ENCODE data around the gene AKT3. TPM values are rescaled to one million over a fixed set of nuclear protein-coding genes. Genes with fewer than 3 reads are reported as not detected.

Gene AKT3
- total RNA-seq, 1 experiment from 2014 or later = 31.9 TPM

GRCh38 chr1:243845888-243846287, 4.2 kb downstream of the AKT3 start:
- DNase-seq (ENCODE audit: unreplicated experiment) = no peak
- no TSS peak for BruUV-seq (replicated peaks)
- intact Hi-C loops (cut with micrococcal nuclease) = no loop called here
- ChIA-PET POLR2A (interaction anchor here (1.1 to 2.1 kb wide), 2 partner anchors 18 to 202 kb away, joined by 7 read pairs; no protein-coding TSS in a partner anchor), CTCF (interaction anchor here (0.6 to 1.4 kb wide), 5 partner anchors 10 to 503 kb away, joined by 3 to 6 read pairs (median 4); no protein-coding TSS in a partner anchor)
- Mint-ChIP-seq H3K4me3 (ENCODE audit: unreplicated experiment) (no peak overlapping the region), H3K27ac (ENCODE audit: low read depth, unreplicated experiment) (no peak overlapping the region), H3K36me3 (ENCODE audit: insufficient read depth, unreplicated experiment) (no peaks in the 10 kb centered on the region), H3K9me3 (ENCODE audit: unreplicated experiment) (no peaks in the 10 kb centered on the region), H3K4me1 (ENCODE audit: insufficient read depth, unreplicated experiment) (peaks cover 24% of the 10 kb centered on the region), H3K27me3 (ENCODE audit: insufficient read depth, unreplicated experiment) (peaks cover 40% of the 10 kb centered on the region)
- TF ChIP-seq, protein P1, sequence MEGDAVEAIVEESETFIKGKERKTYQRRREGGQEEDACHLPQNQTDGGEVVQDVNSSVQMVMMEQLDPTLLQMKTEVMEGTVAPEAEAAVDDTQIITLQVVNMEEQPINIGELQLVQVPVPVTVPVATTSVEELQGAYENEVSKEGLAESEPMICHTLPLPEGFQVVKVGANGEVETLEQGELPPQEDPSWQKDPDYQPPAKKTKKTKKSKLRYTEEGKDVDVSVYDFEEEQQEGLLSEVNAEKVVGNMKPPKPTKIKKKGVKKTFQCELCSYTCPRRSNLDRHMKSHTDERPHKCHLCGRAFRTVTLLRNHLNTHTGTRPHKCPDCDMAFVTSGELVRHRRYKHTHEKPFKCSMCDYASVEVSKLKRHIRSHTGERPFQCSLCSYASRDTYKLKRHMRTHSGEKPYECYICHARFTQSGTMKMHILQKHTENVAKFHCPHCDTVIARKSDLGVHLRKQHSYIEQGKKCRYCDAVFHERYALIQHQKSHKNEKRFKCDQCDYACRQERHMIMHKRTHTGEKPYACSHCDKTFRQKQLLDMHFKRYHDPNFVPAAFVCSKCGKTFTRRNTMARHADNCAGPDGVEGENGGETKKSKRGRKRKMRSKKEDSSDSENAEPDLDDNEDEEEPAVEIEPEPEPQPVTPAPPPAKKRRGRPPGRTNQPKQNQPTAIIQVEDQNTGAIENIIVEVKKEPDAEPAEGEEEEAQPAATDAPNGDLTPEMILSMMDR (IDR thresholded peaks at IDR 0.05; ENCODE audit: unreplicated experiment) = no peak

DNA sequence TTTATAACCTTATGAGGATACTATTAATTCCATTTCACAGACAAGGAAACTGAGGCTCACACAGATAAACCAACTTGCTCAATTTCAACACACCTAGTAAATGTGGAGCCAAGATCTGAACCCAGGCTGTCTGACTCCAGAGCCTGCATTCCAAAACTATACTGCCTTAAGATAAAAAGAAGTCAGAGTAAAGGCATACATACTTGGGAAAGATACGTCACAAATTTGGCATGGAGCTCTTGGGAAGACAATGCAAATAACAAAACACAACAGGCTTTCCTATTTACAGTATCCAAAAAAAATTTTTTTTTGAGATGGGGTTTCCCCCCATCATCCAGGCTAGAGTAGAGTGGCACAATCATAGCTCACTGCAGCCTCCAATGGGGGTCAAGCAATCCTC, 5.9 kb downstream of the AKT3 start:
- peaks cover 22% of the 10 kb centered on the region for H3K4me1 Mint-ChIP-seq (ENCODE audit: insufficient read depth, unreplicated experiment)
- H3K36me3 Mint-ChIP-seq (ENCODE audit: insufficient read depth, unreplicated experiment) = no peaks in the 10 kb centered on the region

GRCh38 chr1:243842978-243843511, 7.0 kb downstream of the AKT3 start:
- intact Hi-C loops (cut with micrococcal nuclease) = no loop called here
- peak; percentile 69 for DNase-seq (ENCODE audit: unreplicated experiment)
- CTCF ChIA-PET = interaction anchor here (0.6 kb wide), 1 partner anchor 471 kb away, joined by 3 read pairs; no protein-coding TSS in a partner anchor

More for the DNA sequence above, 5.9 kb downstream of the AKT3 start:
- POLR2A ChIA-PET = interaction anchor here (1.0 to 2.1 kb wide), 3 partner anchors 16 to 204 kb away, joined by 3 to 7 read pairs (median 3); no protein-coding TSS in a partner anchor
- BruUV-seq (replicated peaks) = no TSS peak
- Mint-ChIP-seq H3K27ac (ENCODE audit: low read depth, unreplicated experiment) (no peak overlapping the region), H3K27me3 (ENCODE audit: insufficient read depth, unreplicated experiment) (peaks cover 36% of the 10 kb centered on the region), H3K9me3 (ENCODE audit: unreplicated experiment) (no peaks in the 10 kb centered on the region), H3K4me3 (ENCODE audit: unreplicated experiment) (no peak overlapping the region)
- CTCF ChIA-PET = interaction anchor here (0.5 to 0.7 kb wide), 3 partner anchors 31 to 886 kb away, joined by 3 read pairs; no protein-coding TSS in a partner anchor
- DNase-seq (ENCODE audit: unreplicated experiment) = no peak
- TF ChIP-seq, protein P1 (IDR thresholded peaks at IDR 0.05; ENCODE audit: unreplicated experiment) = no peak
- intact Hi-C loops (cut with micrococcal nuclease) = no loop called here

GRCh38 chr1:243842161-243842560, 7.9 kb downstream of the AKT3 start:
- TF ChIP-seq, protein P1 (IDR thresholded peaks at IDR 0.05; ENCODE audit: unreplicated experiment) = no peak
- Mint-ChIP-seq H3K4me3 (ENCODE audit: unreplicated experiment) (no peak overlapping the region), H3K27me3 (ENCODE audit: insufficient read depth, unreplicated experiment) (peaks cover 16% of the 10 kb centered on the region), H3K27ac (ENCODE audit: low read depth, unreplicated experiment) (no peak overlapping the region), H3K36me3 (ENCODE audit: insufficient read depth, unreplicated experiment) (no peaks in the 10 kb centered on the region), H3K4me1 (ENCODE audit: insufficient read depth, unreplicated experiment) (peaks cover 13% of the 10 kb centered on the region), H3K9me3 (ENCODE audit: unreplicated experiment) (no peaks in the 10 kb centered on the region)
- no TSS peak for BruUV-seq (replicated peaks)
- intact Hi-C loops (cut with micrococcal nuclease) = no loop called here
- CTCF ChIA-PET = no interaction called here
- POLR2A ChIA-PET = interaction anchor here (0.6 to 0.9 kb wide), 2 partner anchors 205 to 810 kb away, joined by 3 read pairs; no protein-coding TSS in a partner anchor
- no peak for DNase-seq (ENCODE audit: unreplicated experiment)

More at GRCh38 chr1:243842978-243843511, 7.0 kb downstream of the AKT3 start:
- Mint-ChIP-seq H3K27ac (ENCODE audit: low read depth, unreplicated experiment) (peak overlapping the region; percentile 8), H3K27me3 (ENCODE audit: insufficient read depth, unreplicated experiment) (peaks cover 25% of the 10 kb centered on the region), H3K9me3 (ENCODE audit: unreplicated experiment) (no peaks in the 10 kb centered on the region), H3K4me1 (ENCODE audit: insufficient read depth, unreplicated experiment) (peaks cover 13% of the 10 kb centered on the region), H3K4me3 (ENCODE audit: unreplicated experiment) (no peak overlapping the region), H3K36me3 (ENCODE audit: insufficient read depth, unreplicated experiment) (no peaks in the 10 kb centered on the region)
- BruUV-seq (replicated peaks) = no TSS peak
- POLR2A ChIA-PET = interaction anchor here (0.6 to 0.7 kb wide), 2 partner anchors 25 to 237 kb away, joined by 3 to 4 read pairs; no protein-coding TSS in a partner anchor
- TF ChIP-seq, protein P1 (IDR thresholded peaks at IDR 0.05; ENCODE audit: unreplicated experiment) = no peak

Measured in MCF 10A (cell line).